ENCODE results near the gene AAMP. TPM values are rescaled to one million over a fixed set of nuclear protein-coding genes. Genes with fewer than 3 reads are reported as not detected.
A peak's percentile ranks its signal among the peaks of the same experiment; 100 is the strongest.

AAMP gene
- total RNA-seq, 5 donors from 2014 or later (not counting 1 experiment from before 2014, with no cell fraction given), result 46.2 to 71.3 (median 67.4) TPM

DNA sequence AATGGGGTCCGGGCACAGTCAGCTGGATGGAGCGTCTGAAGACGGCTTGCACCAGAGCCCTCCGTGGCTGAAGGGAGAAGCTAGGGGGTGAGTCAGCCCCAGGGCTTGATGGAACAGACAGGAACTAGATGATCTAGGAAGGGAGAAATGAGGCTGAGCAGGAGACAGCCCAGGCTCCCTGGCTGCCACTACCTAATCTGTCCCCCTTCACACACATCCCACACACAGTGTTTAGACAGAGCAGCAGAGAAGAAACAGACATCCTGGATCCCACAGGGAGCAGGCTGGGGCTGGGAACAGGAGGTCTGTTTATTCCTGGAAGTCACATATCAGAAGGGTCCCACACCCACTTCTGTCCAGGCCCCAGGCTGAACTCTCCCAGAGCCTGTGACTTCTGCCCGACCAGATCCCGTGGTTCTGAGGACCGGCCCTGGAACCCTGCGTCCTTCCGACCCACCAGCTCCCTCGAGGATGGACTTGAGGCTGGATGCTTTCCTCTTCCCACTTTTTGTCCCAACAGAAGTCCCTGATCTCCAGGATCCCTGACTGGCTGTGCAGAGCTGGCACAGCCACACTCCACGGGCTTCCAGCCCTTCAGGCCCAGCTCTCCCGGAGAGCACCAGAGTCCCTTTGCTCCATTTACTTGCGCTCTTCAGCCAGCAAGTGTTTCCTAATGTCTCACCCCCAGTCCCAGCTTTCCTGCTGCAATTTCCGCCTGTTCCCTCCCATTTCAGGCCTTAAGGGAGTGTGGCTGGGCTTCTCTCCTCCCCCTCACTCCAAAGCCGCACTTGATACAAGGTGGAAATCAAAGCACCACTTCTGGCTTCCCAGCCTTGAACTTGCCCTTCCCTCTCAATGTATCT lies 10.6 kb downstream of the AAMP start:
- H3K27me3 ChIP-seq (replicated peaks in 1 of 2; ENCODE audit: control insufficient read depth in 2 of 2, extremely low read depth in 1 of 2, insufficient read depth in 2 of 2, low read length in 1 of 2), result no peaks in the 10 kb centered on the region
- peaks cover 11 to 31% of the 10 kb centered on the region in 2 donors for H3K36me3 ChIP-seq (ENCODE audit: control insufficient read depth in 2 of 2, extremely low read depth in 1 of 2, insufficient read depth in 1 of 2, low read length in 1 of 2)
- H3K36me3 Mint-ChIP-seq, result peaks cover 15% of the 10 kb centered on the region
- no peak overlapping the region for H3K27ac ChIP-seq (ENCODE audit: low read length)
- ChIA-PET CTCF (interaction anchor here in 1 of 2 donors (1.4 kb wide), 1 partner anchor 11 kb away, joined by 4 read pairs; the partner anchor contains the start of genes AAMP and PNKD), POLR2A (interaction anchor here (0.5 to 1.0 kb wide), 3 partner anchors 8 to 38 kb away, joined by 3 read pairs; no protein-coding TSS in a partner anchor)
- ATAC-seq (replicated peaks in 1 of 4) (no peak), DNase-seq (no peak)
- peak overlapping the region; percentile 52 to 53 for H3K27ac Mint-ChIP-seq
- WGBS (ENCODE audit: insufficient coverage), result 88% methylated on average over 12 of the region's 15 CpGs
- H3K27me3 Mint-ChIP-seq, result no peaks in the 10 kb centered on the region
- no peaks in the 10 kb centered on the region for H3K9me3 ChIP-seq
- H3K4me1 Mint-ChIP-seq, result peaks cover 13 to 38% (median 19%) of the 10 kb centered on the region in 3 donors
- H3K4me1 ChIP-seq (ENCODE audit: control insufficient read depth in 1 of 2, extremely low read depth in 1 of 2, insufficient read depth in 2 of 2, low read length in 2 of 2), result peaks cover 2 to 36% of the 10 kb centered on the region in 2 experiments
- H3K9me3 Mint-ChIP-seq, result no peaks in the 10 kb centered on the region
- no peak overlapping the region for H3K4me3 ChIP-seq (ENCODE audit: control insufficient read depth in 1 of 2, extremely low read depth in 1 of 2, low read length in 1 of 2)
- H3K4me3 Mint-ChIP-seq, result no peak overlapping the region

DNA sequence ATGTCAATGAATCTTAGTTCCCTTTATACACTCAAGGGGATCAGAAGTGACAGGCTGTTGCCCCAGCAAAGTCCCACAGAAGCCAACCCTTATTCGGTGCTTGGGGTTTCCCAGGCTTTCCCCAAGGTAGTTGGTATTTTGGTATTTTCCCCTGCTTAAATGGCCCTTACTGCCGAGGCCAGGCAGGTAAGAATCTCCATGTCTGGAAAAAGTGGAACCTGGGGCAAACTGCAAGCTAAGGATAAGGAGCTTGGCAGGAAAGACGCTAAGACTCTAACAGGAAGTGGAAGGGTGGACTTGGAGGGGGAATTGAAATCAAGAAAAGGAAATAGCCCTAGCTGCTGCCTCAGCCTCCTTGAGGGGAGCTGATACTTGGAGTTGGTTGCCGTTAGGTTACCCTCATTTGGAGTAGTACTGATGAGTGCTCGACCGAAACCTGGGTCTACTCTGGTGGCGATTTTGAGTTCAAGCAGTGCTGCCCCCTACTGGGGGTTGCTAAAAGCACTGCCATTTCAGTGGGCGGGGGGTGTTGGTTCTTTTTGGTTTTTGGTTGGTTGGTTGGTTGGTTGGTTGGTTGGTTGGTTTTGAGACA lies 12.5 kb downstream of the AAMP start:
- Mint-ChIP-seq H3K27ac (peak overlapping the region; percentile 82 to 92), H3K27me3 (no peaks in the 10 kb centered on the region), H3K9me3 (no peaks in the 10 kb centered on the region), H3K36me3 (peaks cover 23% of the 10 kb centered on the region), H3K4me1 (peaks cover 13 to 33% (median 19%) of the 10 kb centered on the region in 3 donors), H3K4me3 (peak overlapping the region; percentile 32 to 45 (median 39))
- DNase-seq (peak; percentile 20 to 82 (median 61)), ATAC-seq (replicated peaks in 1 of 4) (peak; percentile 62 to 66 (median 63))
- Histone ChIP-seq H3K4me1 (ENCODE audit: control insufficient read depth in 1 of 2, extremely low read depth in 1 of 2, insufficient read depth in 2 of 2, low read length in 2 of 2) (peaks cover 2 to 28% of the 10 kb centered on the region in 2 experiments), H3K27ac (ENCODE audit: low read length) (peak overlapping the region; percentile 66), H3K9me3 (no peaks in the 10 kb centered on the region), H3K36me3 (ENCODE audit: control insufficient read depth in 2 of 2, extremely low read depth in 1 of 2, insufficient read depth in 1 of 2, low read length in 1 of 2) (peaks cover 7 to 39% of the 10 kb centered on the region in 2 donors), H3K4me3 (ENCODE audit: control insufficient read depth in 1 of 2, extremely low read depth in 1 of 2, low read length in 1 of 2) (no peak overlapping the region), H3K27me3 (replicated peaks in 1 of 2; ENCODE audit: control insufficient read depth in 2 of 2, extremely low read depth in 1 of 2, insufficient read depth in 2 of 2, low read length in 1 of 2) (no peaks in the 10 kb centered on the region)
- 22% methylated on average over 8 of the region's 8 CpGs for WGBS (ENCODE audit: insufficient coverage)
- CTCF ChIA-PET, result interaction anchor here (0.6 to 2.0 kb wide), 16 partner anchors 10 to 414 kb away, joined by 3 to 8 read pairs (median 4); partner anchors contain the start of genes AAMP (in 1 of the 2), CXCR1 (in 1 of the 2), PNKD (in 1 of the 2) and RNF25 (in 1 of the 2)
- POLR2A ChIA-PET, result no interaction called here

DNA sequence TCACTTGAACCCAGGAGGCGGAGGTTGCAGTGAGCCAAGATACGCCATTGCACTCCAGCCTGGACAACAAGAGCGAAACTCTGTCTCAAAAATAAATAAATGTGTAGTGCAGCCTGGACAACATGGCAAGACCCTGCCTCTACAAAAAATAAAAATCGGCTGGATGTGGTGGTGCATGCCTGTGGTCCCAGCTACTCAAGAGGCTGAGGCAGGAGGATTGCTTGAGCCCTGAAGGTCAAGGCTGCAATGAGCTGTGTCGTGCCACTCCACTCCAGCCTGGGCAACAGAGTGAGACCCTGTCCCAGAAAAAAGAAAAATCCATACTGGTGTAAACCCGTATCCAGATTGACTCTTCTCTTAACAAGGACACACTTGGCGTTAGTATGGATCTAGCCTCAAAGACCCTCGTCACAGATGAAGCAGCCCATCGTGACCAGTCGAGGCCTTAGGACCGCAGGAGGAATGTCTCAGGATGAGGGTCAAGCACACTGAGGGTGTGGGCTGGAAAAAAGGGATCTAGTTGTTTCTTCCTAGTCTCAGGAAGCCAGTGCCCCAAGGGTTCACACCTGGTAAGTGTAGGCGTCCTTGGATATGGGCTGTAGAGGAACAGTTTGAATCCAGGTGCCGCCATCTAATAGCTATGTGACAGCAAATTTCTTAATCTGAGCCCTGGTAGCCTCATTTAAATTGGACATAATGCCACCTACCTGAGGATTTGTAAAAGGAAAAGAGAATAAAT lies 13.2 kb downstream of the AAMP start:
- Histone ChIP-seq H3K4me1 (ENCODE audit: control insufficient read depth in 1 of 2, extremely low read depth in 1 of 2, insufficient read depth in 2 of 2, low read length in 2 of 2) (peaks cover 2 to 28% of the 10 kb centered on the region in 2 experiments), H3K36me3 (ENCODE audit: control insufficient read depth in 2 of 2, extremely low read depth in 1 of 2, insufficient read depth in 1 of 2, low read length in 1 of 2) (peaks cover 13 to 47% of the 10 kb centered on the region in 2 donors), H3K27ac (ENCODE audit: low read length) (peak overlapping the region; percentile 66), H3K9me3 (no peaks in the 10 kb centered on the region), H3K27me3 (replicated peaks in 1 of 2; ENCODE audit: control insufficient read depth in 2 of 2, extremely low read depth in 1 of 2, insufficient read depth in 2 of 2, low read length in 1 of 2) (no peaks in the 10 kb centered on the region), H3K4me3 (ENCODE audit: control insufficient read depth in 1 of 2, extremely low read depth in 1 of 2, low read length in 1 of 2) (no peak overlapping the region)
- WGBS (ENCODE audit: insufficient coverage), result 90% methylated on average over 10 of the region's 13 CpGs
- ChIA-PET POLR2A (no interaction called here), CTCF (interaction anchor here (0.6 to 2.0 kb wide), 16 partner anchors 9 to 415 kb away, joined by 3 to 8 read pairs (median 4); partner anchors contain the start of genes AAMP (in 1 of the 2), CXCR1 (in 1 of the 2), PNKD (in 1 of the 2) and RNF25 (in 1 of the 2))
- no peak for DNase-seq
- Mint-ChIP-seq H3K27ac (peak overlapping the region; percentile 82 to 92), H3K27me3 (no peaks in the 10 kb centered on the region), H3K4me1 (peaks cover 13 to 33% (median 19%) of the 10 kb centered on the region in 3 donors), H3K36me3 (peaks cover 27% of the 10 kb centered on the region), H3K9me3 (no peaks in the 10 kb centered on the region), H3K4me3 (no peak overlapping the region)
- peak in 2 of 4 experiments; percentile 6 to 8 for ATAC-seq (replicated peaks in 1 of 4)

DNA sequence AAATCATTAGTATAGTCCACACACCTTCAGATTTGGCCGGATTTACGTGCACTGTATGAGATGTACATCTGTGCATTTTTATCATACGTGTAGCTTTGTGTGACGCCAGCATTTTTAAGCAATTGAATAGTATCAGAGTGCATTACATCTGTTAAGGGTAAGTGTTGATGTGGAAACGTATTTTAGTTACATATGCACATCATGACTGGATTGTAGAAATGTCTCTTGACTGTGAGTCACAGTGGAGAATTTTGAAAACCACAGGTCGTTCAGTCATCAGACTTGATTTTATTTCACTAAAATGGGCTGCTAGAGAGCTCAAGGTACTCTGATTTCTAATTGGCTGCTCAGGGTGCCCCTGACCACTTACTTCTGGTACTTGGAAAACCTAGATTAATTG lies 14.5 kb downstream of the AAMP start:
- peaks cover 13 to 31% (median 19%) of the 10 kb centered on the region in 3 donors for H3K4me1 Mint-ChIP-seq
- POLR2A ChIA-PET, result interaction anchor here in 1 of 2 donors (0.6 kb wide), 1 partner anchor 13 kb away, joined by 6 read pairs; no protein-coding TSS in a partner anchor
- H3K9me3 Mint-ChIP-seq, result no peaks in the 10 kb centered on the region
- H3K4me3 ChIP-seq (ENCODE audit: control insufficient read depth in 1 of 2, extremely low read depth in 1 of 2, low read length in 1 of 2), result no peak overlapping the region
- H3K36me3 Mint-ChIP-seq, result peaks cover 33% of the 10 kb centered on the region
- H3K36me3 ChIP-seq (ENCODE audit: control insufficient read depth in 2 of 2, extremely low read depth in 1 of 2, insufficient read depth in 1 of 2, low read length in 1 of 2), result peaks cover 22 to 60% of the 10 kb centered on the region in 2 donors
- peaks cover 2 to 28% of the 10 kb centered on the region in 2 experiments for H3K4me1 ChIP-seq (ENCODE audit: control insufficient read depth in 1 of 2, extremely low read depth in 1 of 2, insufficient read depth in 2 of 2, low read length in 2 of 2)
- CTCF ChIA-PET, result interaction anchor here (0.6 to 1.5 kb wide), 6 partner anchors 17 to 35 kb away, joined by 3 to 6 read pairs (median 4); no protein-coding TSS in a partner anchor
- no peaks in the 10 kb centered on the region for H3K27me3 ChIP-seq (replicated peaks in 1 of 2; ENCODE audit: control insufficient read depth in 2 of 2, extremely low read depth in 1 of 2, insufficient read depth in 2 of 2, low read length in 1 of 2)
- H3K27ac Mint-ChIP-seq, result peak overlapping the region in 1 of 2 donors; percentile 19
- no peaks in the 10 kb centered on the region for H3K9me3 ChIP-seq
- 75% methylated on average over 2 of the region's 6 CpGs for WGBS (ENCODE audit: insufficient coverage)
- ATAC-seq (replicated peaks in 1 of 4) (no peak), DNase-seq (no peak)
- no peak overlapping the region for H3K27ac ChIP-seq (ENCODE audit: low read length)
- no peaks in the 10 kb centered on the region for H3K27me3 Mint-ChIP-seq
- H3K4me3 Mint-ChIP-seq, result no peak overlapping the region

DNA sequence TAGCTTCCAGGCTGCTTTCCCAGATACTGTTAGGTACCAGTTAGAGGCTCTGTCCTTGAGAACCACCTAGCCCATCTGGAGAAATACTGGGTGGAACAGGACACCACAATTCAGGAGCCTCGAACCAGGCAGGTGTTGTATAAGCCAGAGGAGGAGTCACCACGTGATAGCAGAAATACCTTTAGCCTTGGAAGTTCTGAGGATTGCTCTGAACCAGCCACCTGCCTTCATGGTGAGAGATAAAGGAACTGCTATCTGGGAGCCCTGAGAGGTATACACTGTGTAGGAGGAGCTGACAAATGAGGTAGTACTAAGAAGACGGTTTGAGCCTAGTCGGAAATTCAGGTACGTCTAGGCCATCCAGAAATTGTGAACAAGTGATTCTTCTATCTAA lies 16.7 kb downstream of the AAMP start:
- Histone ChIP-seq H3K9me3 (no peaks in the 10 kb centered on the region), H3K4me1 (ENCODE audit: control insufficient read depth in 1 of 2, extremely low read depth in 1 of 2, insufficient read depth in 2 of 2, low read length in 2 of 2) (peaks cover 2 to 15% of the 10 kb centered on the region in 2 experiments), H3K27me3 (replicated peaks in 1 of 2; ENCODE audit: control insufficient read depth in 2 of 2, extremely low read depth in 1 of 2, insufficient read depth in 2 of 2, low read length in 1 of 2) (no peaks in the 10 kb centered on the region), H3K36me3 (ENCODE audit: control insufficient read depth in 2 of 2, extremely low read depth in 1 of 2, insufficient read depth in 1 of 2, low read length in 1 of 2) (peaks cover 41 to 82% of the 10 kb centered on the region in 2 donors), H3K4me3 (ENCODE audit: control insufficient read depth in 1 of 2, extremely low read depth in 1 of 2, low read length in 1 of 2) (no peak overlapping the region), H3K27ac (ENCODE audit: low read length) (no peak overlapping the region)
- peaks cover 51% of the 10 kb centered on the region for H3K36me3 Mint-ChIP-seq
- H3K4me3 Mint-ChIP-seq, result no peak overlapping the region
- ChIA-PET CTCF (interaction anchor here (0.6 to 1.0 kb wide), 5 partner anchors 9 to 1598 kb away, joined by 3 to 5 read pairs (median 3); no protein-coding TSS in a partner anchor), POLR2A (interaction anchor here (0.5 to 1.2 kb wide), 5 partner anchors 10 to 80 kb away, joined by 3 to 14 read pairs (median 5); no protein-coding TSS in a partner anchor)
- no peak for DNase-seq
- no peaks in the 10 kb centered on the region for H3K27me3 Mint-ChIP-seq
- 93% methylated on average over 4 of the region's 5 CpGs for WGBS (ENCODE audit: insufficient coverage)
- peak overlapping the region in 1 of 2 donors; percentile 31 for H3K27ac Mint-ChIP-seq
- no peak for ATAC-seq (replicated peaks in 1 of 4)
- peaks cover 14 to 19% (median 16%) of the 10 kb centered on the region in 3 donors for H3K4me1 Mint-ChIP-seq
- H3K9me3 Mint-ChIP-seq, result no peaks in the 10 kb centered on the region

Data from T-cell (primary cell).